Psoas muscle (tissue), 8 donors: ENCODE measurements around the gene DBF4B. TPM values are rescaled to one million over a fixed set of nuclear protein-coding genes. Genes with fewer than 3 reads are reported as not detected.
A peak's percentile ranks its signal among the peaks of the same experiment; 100 is the strongest.

Experiments
- ATAC-seq, 4 donors: fragments of 200-7000 bp; cut with Tn5 transposase; one replicate each; pipeline ENCODE4 v1.9.1; 2020; ENCODE audit warnings: moderate library complexity in 3 of 4, mild to moderate bottlenecking in 2 of 4
- DNase-seq, 2 donors: peaks; one replicate each; pipeline ENCODE4 v3.0.0-alpha.2; 2020
- H3K27ac ChIP-seq: fragments of 200-600 bp; one replicate; pipeline ENCODE4 v1.8.0; 2022
- H3K27me3 ChIP-seq, 3 donors: fragments of 200-600 bp in 1 of 3; one replicate each; pipeline versions ENCODE4 v1.6.1 to v1.8.0; 2013 to 2022; ENCODE audit warnings: low read length in 2 of 3, mild to moderate bottlenecking in 2 of 3, moderate library complexity in 1 of 3; ENCODE audit not compliant: insufficient read depth in 3 of 3
- H3K36me3 ChIP-seq, 2 donors: fragments of 200-600 bp in 1 of 2; one replicate each; pipeline versions ENCODE4 v1.6.1 to v1.8.0; 2013 to 2022; ENCODE audit warnings: low read depth in 1 of 2, mild to moderate bottlenecking in 1 of 2, moderate library complexity in 1 of 2; ENCODE audit not compliant: insufficient read depth in 1 of 2
- H3K4me1 ChIP-seq: fragments of 200-600 bp; one replicate; pipeline ENCODE4 v1.8.0; 2022
- H3K4me3 ChIP-seq: fragments of 200-600 bp; one replicate; pipeline ENCODE4 v1.8.0; 2022; ENCODE audit warnings: mild to moderate bottlenecking
- H3K9me3 ChIP-seq: fragments of 200-600 bp; one replicate; pipeline ENCODE4 v1.8.0; 2022
- WGBS, 3 donors: extraction: QIAGEN DNeasy Blood & Tissue Kit; methylation state at CpG; one replicate each; pipeline versions ENCODE4 v1.1.6 to v1.1.7; 2013; 5-methylcytosine and 5-hydroxymethylcytosine counted together
- intact Hi-C, 2 donors: fragments of 100-400 bp; cut with DNase I; formaldehyde crosslinking; loops; one replicate each; pipeline versions ENCODE4 v1.11.0 to v1.14.2; 2022
- polyA plus RNA-seq, 3 donors: library from polyadenylated mRNA; stranded (reverse); fragments of 200-250 nt; gene quantifications; one replicate each; pipeline ENCODE4 v1.2.3, GENCODE V29; 2013
- total RNA-seq, 4 donors: library from RNA; stranded (reverse); fragmentation: NEBNext Ultra II Directional in 2 of 4; extraction: Animal tissue kit (Norgen Biotek cat#: 25700) in 2 of 4; gene quantifications; one replicate each; pipeline versions ENCODE4 v1.2.1 to v1.2.4, GENCODE V29; 2021 to 2023
- TF ChIP-seq, protein P1 (sequence below): fragments of 200-600 bp; IDR thresholded peaks from one replicate; pipeline ENCODE4 v1.8.0; 2022; ENCODE audit warnings: antibody characterized with exemption
- donor health status: healthy with polysubstance abuse.
- donor health status: DM: no; HTN: no; CAD: no; lungs with moderate emphysema.
- donor health status: Bipolar disorder and iron deficiency.
- donor health status: healthy.
- donor health status: DM: yes; HTN: yes; CAD: no.
- donor health status: DM: no; HTN: no; CAD: no.
- donor health status: DM: no; HTN: no; CAD: no.
- donor health status: DM: yes; HTN: yes; CAD: no.

DBF4B gene
- total and polyA plus RNA-seq, 7 donors = 0.79 to 5.0 (median 3.2) TPM

DNA sequence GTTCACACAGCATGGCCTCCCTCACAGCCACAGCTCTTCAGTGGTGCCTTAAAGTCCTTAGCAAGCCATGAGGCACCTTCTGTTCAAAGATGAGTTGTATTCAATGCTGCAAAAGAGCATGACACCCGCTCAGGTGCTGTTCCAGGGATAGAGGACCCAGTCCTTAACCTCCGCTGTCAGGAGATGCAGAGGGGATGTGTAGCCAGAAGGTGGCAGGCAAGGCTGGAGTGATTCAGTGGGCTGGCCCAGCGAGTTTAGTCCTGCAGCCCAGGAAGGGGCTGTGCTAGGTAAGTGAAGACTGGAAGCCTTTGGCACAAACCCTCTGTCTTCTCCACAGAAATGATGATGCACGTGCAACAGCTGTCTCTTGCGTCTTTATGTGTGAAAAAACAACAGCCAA is 25.3 kb downstream of the DBF4B start:
- Histone ChIP-seq H3K36me3 (peaks cover 0 to 13% of the 10 kb centered on the region in 2 donors), H3K9me3 (no peaks in the 10 kb centered on the region), H3K27me3 (no peaks in the 10 kb centered on the region), H3K4me1 (no peaks in the 10 kb centered on the region), H3K27ac (no peak overlapping the region), H3K4me3 (no peak overlapping the region)
- 68 to 78% (median 74%) methylated on average over 5 of the region's 5 CpGs for WGBS, 3 donors
- DNase-seq (no peak), ATAC-seq (no peak)
- TF ChIP-seq, protein P1, sequence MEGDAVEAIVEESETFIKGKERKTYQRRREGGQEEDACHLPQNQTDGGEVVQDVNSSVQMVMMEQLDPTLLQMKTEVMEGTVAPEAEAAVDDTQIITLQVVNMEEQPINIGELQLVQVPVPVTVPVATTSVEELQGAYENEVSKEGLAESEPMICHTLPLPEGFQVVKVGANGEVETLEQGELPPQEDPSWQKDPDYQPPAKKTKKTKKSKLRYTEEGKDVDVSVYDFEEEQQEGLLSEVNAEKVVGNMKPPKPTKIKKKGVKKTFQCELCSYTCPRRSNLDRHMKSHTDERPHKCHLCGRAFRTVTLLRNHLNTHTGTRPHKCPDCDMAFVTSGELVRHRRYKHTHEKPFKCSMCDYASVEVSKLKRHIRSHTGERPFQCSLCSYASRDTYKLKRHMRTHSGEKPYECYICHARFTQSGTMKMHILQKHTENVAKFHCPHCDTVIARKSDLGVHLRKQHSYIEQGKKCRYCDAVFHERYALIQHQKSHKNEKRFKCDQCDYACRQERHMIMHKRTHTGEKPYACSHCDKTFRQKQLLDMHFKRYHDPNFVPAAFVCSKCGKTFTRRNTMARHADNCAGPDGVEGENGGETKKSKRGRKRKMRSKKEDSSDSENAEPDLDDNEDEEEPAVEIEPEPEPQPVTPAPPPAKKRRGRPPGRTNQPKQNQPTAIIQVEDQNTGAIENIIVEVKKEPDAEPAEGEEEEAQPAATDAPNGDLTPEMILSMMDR = no peak
- intact Hi-C loops = no loop called here

DNA sequence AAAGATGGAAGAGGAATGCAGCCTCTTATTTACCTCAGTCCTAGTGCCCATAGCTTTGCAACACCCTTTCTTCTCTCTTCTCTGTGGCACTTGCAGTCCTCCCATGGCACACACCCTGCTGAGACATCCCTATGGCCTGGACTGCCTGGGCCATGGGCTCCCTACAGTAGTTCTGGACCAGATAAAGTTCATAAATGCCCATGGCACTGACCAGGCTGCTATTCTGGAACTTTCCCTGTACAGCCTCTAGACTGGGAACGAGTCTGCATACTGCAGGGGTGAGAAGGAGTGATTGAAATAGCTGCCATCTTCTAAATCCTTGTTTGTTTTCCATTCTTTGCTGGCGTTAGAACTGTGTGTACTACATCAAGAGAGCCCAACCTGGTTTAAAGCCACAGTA is 25.8 kb downstream of the DBF4B start:
- intact Hi-C loops = no loop called here
- DNase-seq (no peak), ATAC-seq (peak in 1 of 4 donors; percentile 82)
- Histone ChIP-seq H3K27me3 (no peaks in the 10 kb centered on the region), H3K27ac (no peak overlapping the region), H3K36me3 (peaks cover 0 to 17% of the 10 kb centered on the region in 2 donors), H3K4me3 (no peak overlapping the region), H3K4me1 (no peaks in the 10 kb centered on the region), H3K9me3 (no peaks in the 10 kb centered on the region)
- 48 to 64% (median 56%) methylated on average over 2 of the region's 2 CpGs for whole genome bisulfite sequencing, 3 donors
- TF ChIP-seq, protein P1 = no peak

DNA sequence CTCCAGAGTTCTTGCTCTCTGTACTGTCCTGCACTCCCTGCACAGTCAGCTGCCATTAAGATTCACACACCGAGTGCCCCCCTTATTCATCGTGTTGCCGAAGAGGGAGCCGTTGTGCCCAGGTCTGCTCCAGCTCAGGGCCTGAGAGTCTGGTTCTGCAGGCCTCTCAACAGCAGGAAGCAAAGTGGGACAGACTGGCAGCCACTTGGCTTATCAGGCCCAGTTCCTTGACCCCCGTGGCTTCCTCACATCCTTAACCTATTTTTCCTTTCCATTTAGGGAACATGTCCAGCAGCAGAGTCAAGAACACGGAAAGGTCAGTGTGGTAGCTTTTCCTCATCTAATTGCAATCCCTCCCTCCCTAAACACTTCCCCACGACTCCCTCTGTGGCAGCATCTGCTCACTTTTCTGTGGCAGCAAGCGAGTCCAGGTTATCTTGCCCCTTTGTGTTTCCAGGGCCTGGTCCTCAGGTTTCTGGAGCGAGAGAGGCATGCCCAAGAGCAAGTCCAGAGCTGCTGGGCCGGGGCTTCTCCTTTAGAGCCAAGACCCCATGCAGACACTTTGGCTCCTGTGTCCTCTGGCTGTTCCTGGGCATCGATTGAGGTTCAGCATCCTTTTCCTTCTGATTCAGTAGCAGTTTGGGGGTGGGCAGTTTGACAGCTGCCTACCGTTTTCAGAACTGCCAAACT is 28.2 kb downstream of the DBF4B start:
- H3K4me3 ChIP-seq = no peak overlapping the region
- no peak for ATAC-seq
- DNase-seq = no peak
- no peaks in the 10 kb centered on the region for H3K4me1 ChIP-seq
- WGBS, 3 donors = 87 to 93% (median 91%) methylated on average over 12 of the region's 12 CpGs
- H3K9me3 ChIP-seq = no peaks in the 10 kb centered on the region
- H3K27me3 ChIP-seq = no peaks in the 10 kb centered on the region
- TF ChIP-seq, protein P1 = no peak
- peaks cover 0 to 22% of the 10 kb centered on the region in 2 donors for H3K36me3 ChIP-seq
- H3K27ac ChIP-seq = no peak overlapping the region
- intact Hi-C loops = no loop called here

DNA sequence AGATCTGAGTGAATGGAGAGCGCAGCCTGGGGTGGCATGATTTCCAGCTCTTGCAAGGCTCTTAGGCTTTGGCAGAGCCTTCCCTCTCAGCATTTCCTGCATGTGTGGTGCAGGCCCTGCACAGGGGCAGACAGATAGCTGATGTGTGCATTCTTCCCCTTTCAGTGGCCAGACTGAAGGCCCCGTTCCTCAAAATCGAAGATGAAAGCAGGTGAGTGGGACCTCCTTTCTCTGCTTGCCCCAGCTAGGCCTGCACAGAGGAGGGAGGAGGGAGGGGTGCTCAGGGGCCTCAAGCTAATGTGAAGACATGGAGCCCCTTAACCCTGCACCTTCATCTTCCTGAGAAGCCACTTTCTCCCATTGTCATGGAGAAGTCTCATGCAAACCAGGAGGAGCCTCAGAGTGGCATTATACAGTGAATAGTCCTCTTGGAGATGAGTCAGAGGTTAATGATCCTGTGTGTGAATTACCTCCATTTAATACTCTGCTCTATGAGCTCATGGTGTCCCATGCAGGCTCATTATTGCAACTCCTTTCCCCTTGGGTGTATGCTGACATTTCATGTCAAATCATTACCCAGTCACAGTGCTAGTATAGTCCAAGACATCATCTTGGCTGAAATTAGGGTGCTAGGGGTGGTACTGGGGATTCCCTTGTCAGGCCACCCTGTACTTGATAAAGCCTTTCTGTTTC is 29.9 kb downstream of the DBF4B start:
- Histone ChIP-seq H3K4me1 (no peaks in the 10 kb centered on the region), H3K36me3 (peaks cover 0 to 22% of the 10 kb centered on the region in 2 donors), H3K4me3 (no peak overlapping the region), H3K9me3 (no peaks in the 10 kb centered on the region), H3K27ac (no peak overlapping the region), H3K27me3 (no peaks in the 10 kb centered on the region)
- TF ChIP-seq, protein P1 = no peak
- ATAC-seq = no peak
- no peak for DNase-seq
- intact Hi-C loops = no loop called here
- WGBS, 3 donors = 90 to 94% (median 91%) methylated on average over 3 of the region's 3 CpGs
